ENCODE results near the gene RBM19.

The RBM19 gene

GRCh38 chr12:113875691-113876090 is 90.4 kb downstream of the RBM19 start:
- DNase-seq: no peak

- no peak for DNase-seq
Measured at GRCh38 chr12:113874999-113875561, 91.0 kb downstream of the RBM19 start.

GRCh38 chr12:113874326-113874725 is 91.8 kb downstream of the RBM19 start:
- no peak for DNase-seq

- DNase-seq: peak; percentile 61
Measured at GRCh38 chr12:113873740-113874139, 92.4 kb downstream of the RBM19 start.

- no peak for DNase-seq
Measured at GRCh38 chr12:113870890-113871289, 95.2 kb downstream of the RBM19 start.

- DNase-seq: peak; percentile 47
Measured at GRCh38 chr12:113870035-113870434, 96.1 kb downstream of the RBM19 start.

GRCh38 chr12:113868365-113868764 is 97.8 kb downstream of the RBM19 start:
- no peak for DNase-seq

GRCh38 chr12:113867258-113867657 is 98.9 kb downstream of the RBM19 start:
- peak; percentile 63 for DNase-seq

GRCh38 chr12:113866496-113866895 is 99.6 kb downstream of the RBM19 start:
- DNase-seq: no peak

- no peak for DNase-seq
Measured at GRCh38 chr12:113863455-113863845, 102.7 kb downstream of the RBM19 start.

- peak; percentile 75 for DNase-seq
Measured at GRCh38 chr12:113862590-113863454, 103.3 kb downstream of the RBM19 start.

GRCh38 chr12:113861708-113862312 is 104.3 kb downstream of the RBM19 start:
- DNase-seq: peak; percentile 12

- no peak for DNase-seq
Measured at GRCh38 chr12:113860950-113861349, 105.2 kb downstream of the RBM19 start.

GRCh38 chr12:113860059-113860820 is 105.9 kb downstream of the RBM19 start:
- peak; percentile 13 for DNase-seq

GRCh38 chr12:113858841-113859386 is 107.2 kb downstream of the RBM19 start:
- no peak for DNase-seq

GRCh38 chr12:113857371-113857770 is 108.8 kb downstream of the RBM19 start:
- DNase-seq: no peak

- DNase-seq: peak; percentile 21
Measured at GRCh38 chr12:113855998-113856397, 110.1 kb downstream of the RBM19 start.

GRCh38 chr12:113854385-113855142 is 111.6 kb downstream of the RBM19 start:
- no peak for DNase-seq

- DNase-seq: no peak
Measured at GRCh38 chr12:113853491-113853890, 112.6 kb downstream of the RBM19 start.

GRCh38 chr12:113852695-113853490 is 113.2 kb downstream of the RBM19 start:
- peak; percentile 16 for DNase-seq

GRCh38 chr12:113852264-113852663 is 113.9 kb downstream of the RBM19 start:
- DNase-seq: no peak

Measured in NCI-H82 (cell line).